ENCODE measurements around the gene MLIP. TPM values are rescaled to one million over a fixed set of nuclear protein-coding genes. Genes with fewer than 3 reads are reported as not detected.

MLIP gene
- total RNA-seq, 1 donor from 2014 or later, result not detected

DNA sequence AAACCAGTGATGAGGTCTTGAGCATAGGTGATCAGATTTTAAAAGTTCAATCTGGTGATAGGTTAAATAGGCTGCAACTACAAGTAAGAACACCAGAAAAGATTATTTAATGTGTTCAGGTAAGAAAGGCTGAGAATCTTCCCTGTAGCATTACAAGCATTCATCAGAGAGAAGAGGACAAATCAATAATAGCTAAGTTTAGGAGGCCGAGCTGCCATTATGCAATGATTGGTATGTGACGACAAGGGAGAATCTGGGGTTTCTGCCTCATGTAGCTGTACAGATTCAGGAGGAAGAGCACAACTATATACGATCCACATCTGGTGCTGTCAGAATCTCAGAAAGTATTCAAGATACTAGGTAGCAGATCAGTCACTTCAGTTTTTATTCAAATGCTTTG, 21.9 kb downstream of the MLIP start:
- Mint-ChIP-seq H3K27me3 (ENCODE audit: insufficient read depth, low read depth) (peaks cover 3% of the 10 kb centered on the region), H3K27ac (no peak overlapping the region), H3K36me3 (no peaks in the 10 kb centered on the region), H3K9me3 (no peaks in the 10 kb centered on the region), H3K4me1 (no peaks in the 10 kb centered on the region), H3K4me3 (no peak overlapping the region)
- H3K9me3 ChIP-seq (ENCODE audit: low read depth), result no peaks in the 10 kb centered on the region
- no peaks in the 10 kb centered on the region for H3K36me3 ChIP-seq
- no peaks in the 10 kb centered on the region for H4K20me1 ChIP-seq (ENCODE audit: low read depth)
- no peaks in the 10 kb centered on the region for H3K27me3 ChIP-seq
- H3K4me1 ChIP-seq, result no peaks in the 10 kb centered on the region
- H3K9ac ChIP-seq, result no peak overlapping the region
- H3K4me3 ChIP-seq, result no peak overlapping the region
- TF ChIP-seq CTCF (IDR thresholded peaks at IDR 0.05), result no peak
- TF ChIP-seq EZH2phosphoT487 (IDR thresholded peaks at IDR 0.05), result no peak
- no peak for TF ChIP-seq EZH2 (IDR thresholded peaks at IDR 0.05)
- no peak overlapping the region for H3K4me2 ChIP-seq
- H3K27ac ChIP-seq, result no peak overlapping the region
- no peak overlapping the region for H2AFZ ChIP-seq (replicated peaks)
- no peaks in the 10 kb centered on the region for H3K79me2 ChIP-seq (ENCODE audit: low read depth)
- no peaks in the 10 kb centered on the region for H3F3A ChIP-seq (ENCODE audit: low read depth)
- DNase-seq (ENCODE audit: low spot score), result no peak

DNA sequence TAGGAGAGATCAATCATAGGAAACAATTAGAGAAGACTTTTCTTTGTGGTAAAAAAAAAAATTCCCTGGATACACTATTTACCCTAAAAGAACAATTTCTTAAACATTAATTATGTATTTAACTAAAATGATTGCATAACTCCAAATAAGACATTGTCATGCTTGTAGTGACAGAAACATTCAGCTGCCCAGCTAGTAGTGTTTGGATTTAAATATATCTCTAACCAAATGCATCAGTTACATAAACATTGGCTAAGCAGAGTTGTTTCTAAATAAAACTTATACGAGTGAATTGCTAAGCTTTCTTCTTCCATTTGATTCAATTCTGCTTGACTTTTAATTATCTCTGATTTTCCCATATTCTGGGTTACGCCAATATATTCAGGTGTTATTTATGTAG, 23.7 kb downstream of the MLIP start:
- Mint-ChIP-seq H3K27me3 (ENCODE audit: insufficient read depth, low read depth) (peaks cover 2% of the 10 kb centered on the region), H3K4me3 (no peak overlapping the region), H3K36me3 (no peaks in the 10 kb centered on the region), H3K27ac (no peak overlapping the region), H3K4me1 (no peaks in the 10 kb centered on the region), H3K9me3 (no peaks in the 10 kb centered on the region)
- Histone ChIP-seq H4K20me1 (ENCODE audit: low read depth) (no peaks in the 10 kb centered on the region), H3K4me3 (no peak overlapping the region), H3K27ac (no peak overlapping the region), H3K4me2 (no peak overlapping the region), H3K27me3 (no peaks in the 10 kb centered on the region), H3K9ac (no peak overlapping the region), H3K4me1 (no peaks in the 10 kb centered on the region), H3K9me3 (ENCODE audit: low read depth) (no peaks in the 10 kb centered on the region), H3F3A (ENCODE audit: low read depth) (no peaks in the 10 kb centered on the region), H3K79me2 (ENCODE audit: low read depth) (no peaks in the 10 kb centered on the region), H2AFZ (replicated peaks) (no peak overlapping the region), H3K36me3 (no peaks in the 10 kb centered on the region)
- no peak for TF ChIP-seq CTCF (IDR thresholded peaks at IDR 0.05)
- TF ChIP-seq EZH2phosphoT487 (IDR thresholded peaks at IDR 0.05), result no peak
- TF ChIP-seq EZH2 (IDR thresholded peaks at IDR 0.05), result no peak
- DNase-seq (ENCODE audit: low spot score), result no peak

DNA sequence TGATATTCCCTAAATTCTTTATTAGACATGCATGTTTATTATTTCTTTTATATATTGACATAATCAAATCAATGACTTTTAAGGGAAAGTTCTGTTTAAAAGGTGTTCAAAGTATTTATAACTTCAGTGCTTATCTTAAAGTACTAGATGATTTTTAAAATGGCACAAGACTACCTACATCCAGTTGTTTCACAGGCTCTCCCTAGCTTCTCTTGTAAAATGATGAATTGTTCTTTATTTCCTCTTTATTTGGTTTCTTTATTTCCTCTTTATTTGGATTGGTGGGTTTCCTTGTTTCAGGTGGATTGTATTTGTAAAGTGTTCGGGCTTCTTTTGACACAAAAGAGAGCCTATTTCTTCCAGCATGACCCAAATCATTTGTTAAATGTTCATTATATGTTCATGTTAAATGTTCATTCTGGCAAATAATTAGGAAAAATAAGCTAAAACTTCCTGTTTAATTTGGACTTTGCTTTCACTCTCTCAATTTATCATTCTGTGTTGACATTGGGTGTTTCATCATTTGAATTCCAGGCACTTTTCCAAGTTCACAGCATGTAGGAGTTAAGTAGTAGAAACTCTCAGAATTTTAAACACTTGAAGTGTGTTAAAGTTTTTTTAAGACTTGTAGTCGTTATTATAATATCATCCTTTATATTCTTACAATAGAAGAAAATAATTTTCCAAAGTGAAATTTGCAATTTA, 24.6 kb downstream of the MLIP start:
- Histone ChIP-seq H3F3A (ENCODE audit: low read depth) (no peaks in the 10 kb centered on the region), H3K27ac (no peak overlapping the region), H3K4me3 (no peak overlapping the region), H4K20me1 (ENCODE audit: low read depth) (no peaks in the 10 kb centered on the region), H3K27me3 (no peaks in the 10 kb centered on the region), H3K79me2 (ENCODE audit: low read depth) (no peaks in the 10 kb centered on the region), H3K9ac (no peak overlapping the region), H3K4me2 (no peak overlapping the region), H2AFZ (replicated peaks) (no peak overlapping the region), H3K36me3 (no peaks in the 10 kb centered on the region), H3K4me1 (no peaks in the 10 kb centered on the region), H3K9me3 (ENCODE audit: low read depth) (no peaks in the 10 kb centered on the region)
- Mint-ChIP-seq H3K36me3 (no peaks in the 10 kb centered on the region), H3K27me3 (ENCODE audit: insufficient read depth, low read depth) (peaks cover 2% of the 10 kb centered on the region), H3K4me3 (no peak overlapping the region), H3K4me1 (no peaks in the 10 kb centered on the region), H3K9me3 (no peaks in the 10 kb centered on the region), H3K27ac (no peak overlapping the region)
- no peak for TF ChIP-seq EZH2 (IDR thresholded peaks at IDR 0.05)
- no peak for TF ChIP-seq CTCF (IDR thresholded peaks at IDR 0.05)
- TF ChIP-seq EZH2phosphoT487 (IDR thresholded peaks at IDR 0.05), result no peak
- no peak for DNase-seq (ENCODE audit: low spot score)

All from neural progenitor cell (in vitro differentiated cells).